Astrocyte (in vitro differentiated cells and primary cell): ENCODE results near the gene VSIG4.
"Not testable (repeated sequence)": the region's sequence is repeated elsewhere in the genome, so short reads cannot be mapped to it uniquely, and the experiment has no call there.

ENCODE experiments used
- EZH2 ChIP-seq: IDR thresholded peaks from 2 replicates; pipeline ENCODE4 v1.6.1; 2012; ENCODE audit warnings: mild to moderate bottlenecking, low read length, inconsistent platforms; ENCODE audit not compliant: insufficient read depth
- TF ChIP-seq, protein P1 (sequence below): IDR thresholded peaks from 2 replicates; pipeline ENCODE4 v1.5.1; 2011; ENCODE audit warnings: low read depth, mild to moderate bottlenecking, inconsistent platforms, low read length, moderate library complexity; ENCODE audit not compliant: insufficient read depth

- not testable (repeated sequence) for TF ChIP-seq EZH2
- TF ChIP-seq, protein P1, sequence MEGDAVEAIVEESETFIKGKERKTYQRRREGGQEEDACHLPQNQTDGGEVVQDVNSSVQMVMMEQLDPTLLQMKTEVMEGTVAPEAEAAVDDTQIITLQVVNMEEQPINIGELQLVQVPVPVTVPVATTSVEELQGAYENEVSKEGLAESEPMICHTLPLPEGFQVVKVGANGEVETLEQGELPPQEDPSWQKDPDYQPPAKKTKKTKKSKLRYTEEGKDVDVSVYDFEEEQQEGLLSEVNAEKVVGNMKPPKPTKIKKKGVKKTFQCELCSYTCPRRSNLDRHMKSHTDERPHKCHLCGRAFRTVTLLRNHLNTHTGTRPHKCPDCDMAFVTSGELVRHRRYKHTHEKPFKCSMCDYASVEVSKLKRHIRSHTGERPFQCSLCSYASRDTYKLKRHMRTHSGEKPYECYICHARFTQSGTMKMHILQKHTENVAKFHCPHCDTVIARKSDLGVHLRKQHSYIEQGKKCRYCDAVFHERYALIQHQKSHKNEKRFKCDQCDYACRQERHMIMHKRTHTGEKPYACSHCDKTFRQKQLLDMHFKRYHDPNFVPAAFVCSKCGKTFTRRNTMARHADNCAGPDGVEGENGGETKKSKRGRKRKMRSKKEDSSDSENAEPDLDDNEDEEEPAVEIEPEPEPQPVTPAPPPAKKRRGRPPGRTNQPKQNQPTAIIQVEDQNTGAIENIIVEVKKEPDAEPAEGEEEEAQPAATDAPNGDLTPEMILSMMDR: not testable (repeated sequence)
These were observed 62.7 kb downstream of the VSIG4 start for GRCh38 chrX:65977161-65977560.
